Astrocyte (in vitro differentiated cells and primary cell): ENCODE measurements around the gene PKM. TPM values are rescaled to one million over a fixed set of nuclear protein-coding genes. Genes with fewer than 3 reads are reported as not detected.

Experiments used
- DNase-seq: peaks from one replicate; pipeline ENCODE4 v3.0.0-alpha.2; 2010; ENCODE audit warnings: low read depth
- FAIRE-seq: peaks from 2 replicates; lab custom pipeline; 2011; peaks lifted over from hg19 to GRCh38; lab: Jason Lieb, UNC
- H2AFZ ChIP-seq: 2 replicates; pipeline ENCODE4 v1.6.0; 2012; ENCODE audit warnings: low read depth, low read length, inconsistent platforms
- H3K27ac ChIP-seq: 2 replicates; pipeline ENCODE4 v1.5.1; 2011; ENCODE audit warnings: low read depth, low read length, inconsistent platforms
- H3K27me3 ChIP-seq: 2 replicates; pipeline ENCODE4 v1.6.0; 2011; ENCODE audit warnings: low read length, inconsistent platforms; ENCODE audit not compliant: insufficient read depth
- H3K36me3 ChIP-seq: 2 replicates; pipeline ENCODE4 v1.5.1; 2011; ENCODE audit warnings: low read length, inconsistent platforms; ENCODE audit not compliant: insufficient read depth
- H3K4me1 ChIP-seq: 2 replicates; pipeline ENCODE4 v1.5.1; 2011; ENCODE audit warnings: low read length, inconsistent platforms; ENCODE audit not compliant: insufficient read depth
- H3K4me2 ChIP-seq: 2 replicates; pipeline ENCODE4 v1.6.0; 2012; ENCODE audit warnings: low read length, inconsistent platforms
- H3K4me3 ChIP-seq: 2 replicates; pipeline ENCODE4 v1.5.1; 2011; ENCODE audit warnings: low read depth, mild to moderate bottlenecking, low read length, inconsistent platforms; ENCODE audit not compliant: insufficient read depth
- H3K79me2 ChIP-seq: 2 replicates; pipeline ENCODE4 v1.6.0; 2012; ENCODE audit warnings: mild to moderate bottlenecking, low read length, inconsistent platforms; ENCODE audit not compliant: insufficient read depth
- H3K9ac ChIP-seq: 2 replicates; pipeline ENCODE4 v1.6.0; 2012; ENCODE audit warnings: mild to moderate bottlenecking, low read length, inconsistent platforms
- H3K9me3 ChIP-seq: 2 replicates; pipeline ENCODE4 v1.5.1; 2012; ENCODE audit warnings: low read depth, mild to moderate bottlenecking, low read length, inconsistent platforms; ENCODE audit not compliant: insufficient read depth
- H4K20me1 ChIP-seq: 2 replicates; pipeline ENCODE4 v1.6.0; 2012; ENCODE audit warnings: low read length, inconsistent platforms; ENCODE audit not compliant: insufficient read depth
- H3K27ac Mint-ChIP-seq: one replicate; pipeline ENCODE4 v1.8.0; 2021; ENCODE audit warnings: mild to moderate bottlenecking, mixed read lengths; ENCODE audit not compliant: unreplicated experiment
- H3K27me3 Mint-ChIP-seq: one replicate; pipeline ENCODE4 v1.8.0; 2021; ENCODE audit warnings: low read depth, mixed read lengths; ENCODE audit not compliant: unreplicated experiment
- H3K36me3 Mint-ChIP-seq: one replicate; pipeline ENCODE4 v1.8.0; 2021; ENCODE audit warnings: low read depth, mixed read lengths; ENCODE audit not compliant: unreplicated experiment
- H3K4me1 Mint-ChIP-seq: one replicate; pipeline ENCODE4 v1.8.0; 2021; ENCODE audit warnings: low read depth, mixed read lengths; ENCODE audit not compliant: unreplicated experiment
- H3K4me3 Mint-ChIP-seq: one replicate; pipeline ENCODE4 v1.8.0; 2021; ENCODE audit warnings: mild to moderate bottlenecking, moderate library complexity, mixed read lengths; ENCODE audit not compliant: unreplicated experiment
- H3K9me3 Mint-ChIP-seq: one replicate; pipeline ENCODE4 v1.8.0; 2021; ENCODE audit warnings: mild to moderate bottlenecking, mixed read lengths; ENCODE audit not compliant: unreplicated experiment
- CTCF ChIP-seq: IDR thresholded peaks from 2 replicates; pipeline ENCODE4 v1.5.1; 2011; ENCODE audit warnings: low read depth, mild to moderate bottlenecking, inconsistent platforms, low read length, moderate library complexity; ENCODE audit not compliant: insufficient read depth
- EZH2 ChIP-seq: IDR thresholded peaks from 2 replicates; pipeline ENCODE4 v1.6.1; 2012; ENCODE audit warnings: mild to moderate bottlenecking, low read length, inconsistent platforms; ENCODE audit not compliant: insufficient read depth
- total RNA-seq: library from RNA; stranded (reverse); gene quantifications from 2 replicates; pipeline ENCODE4 v1.2.1, GENCODE V29; 2021

Gene PKM
- total RNA-seq, 1 donor from 2014 or later: 2,288 TPM

- no peak overlapping the region for H3K4me2 ChIP-seq
- no peak overlapping the region for H3K27ac ChIP-seq
- Mint-ChIP-seq H3K9me3 (no peaks in the 10 kb centered on the region), H3K4me3 (no peak overlapping the region), H3K27me3 (peaks cover 26% of the 10 kb centered on the region), H3K4me1 (peaks cover 6% of the 10 kb centered on the region), H3K27ac (no peak overlapping the region), H3K36me3 (peaks cover 4% of the 10 kb centered on the region)
- FAIRE-seq: no peak
- no peak for DNase-seq
- peaks cover 11% of the 10 kb centered on the region for H3K4me1 ChIP-seq
- no peaks in the 10 kb centered on the region for H4K20me1 ChIP-seq
- TF ChIP-seq EZH2 (no peak), CTCF (no peak)
- no peak overlapping the region for H3K9ac ChIP-seq
- no peak overlapping the region for H2AFZ ChIP-seq
- no peak overlapping the region for H3K4me3 ChIP-seq
- H3K36me3 ChIP-seq: no peaks in the 10 kb centered on the region
- H3K9me3 ChIP-seq: no peaks in the 10 kb centered on the region
- peaks cover 2% of the 10 kb centered on the region for H3K27me3 ChIP-seq
- H3K79me2 ChIP-seq: no peaks in the 10 kb centered on the region
Observed at GRCh38 chr15:72170691-72171090, 60.3 kb downstream of the PKM start.

GRCh38 chr15:72169921-72170611, 60.9 kb downstream of the PKM start:
- no peak overlapping the region for H3K27ac ChIP-seq
- peaks cover 2% of the 10 kb centered on the region for H3K27me3 ChIP-seq
- peaks cover 11% of the 10 kb centered on the region for H3K4me1 ChIP-seq
- H3K27ac Mint-ChIP-seq: no peak overlapping the region
- no peaks in the 10 kb centered on the region for H3K9me3 ChIP-seq
- peaks cover 2% of the 10 kb centered on the region for H3K36me3 Mint-ChIP-seq
- no peaks in the 10 kb centered on the region for H3K79me2 ChIP-seq
- no peak overlapping the region for H3K4me2 ChIP-seq
- H3K4me3 Mint-ChIP-seq: no peak overlapping the region
- no peak for DNase-seq
- TF ChIP-seq EZH2: no peak
- no peak for TF ChIP-seq CTCF
- no peak overlapping the region for H3K9ac ChIP-seq
- FAIRE-seq: no peak
- no peak overlapping the region for H2AFZ ChIP-seq
- no peak overlapping the region for H3K4me3 ChIP-seq
- no peaks in the 10 kb centered on the region for H3K36me3 ChIP-seq
- H3K9me3 Mint-ChIP-seq: no peaks in the 10 kb centered on the region
- no peaks in the 10 kb centered on the region for H4K20me1 ChIP-seq
- H3K4me1 Mint-ChIP-seq: peaks cover 6% of the 10 kb centered on the region
- peaks cover 20% of the 10 kb centered on the region for H3K27me3 Mint-ChIP-seq

GRCh38 chr15:72169236-72169920, 61.6 kb downstream of the PKM start:
- Histone ChIP-seq H3K9me3 (no peaks in the 10 kb centered on the region), H3K79me2 (no peaks in the 10 kb centered on the region), H3K27ac (no peak overlapping the region), H3K27me3 (peaks cover 2% of the 10 kb centered on the region), H3K4me3 (no peak overlapping the region), H3K9ac (no peak overlapping the region), H3K36me3 (no peaks in the 10 kb centered on the region), H2AFZ (no peak overlapping the region), H4K20me1 (no peaks in the 10 kb centered on the region), H3K4me1 (peaks cover 11% of the 10 kb centered on the region), H3K4me2 (no peak overlapping the region)
- Mint-ChIP-seq H3K9me3 (no peaks in the 10 kb centered on the region), H3K4me3 (no peak overlapping the region), H3K27me3 (peaks cover 13% of the 10 kb centered on the region), H3K4me1 (peaks cover 6% of the 10 kb centered on the region), H3K27ac (no peak overlapping the region), H3K36me3 (peaks cover 2% of the 10 kb centered on the region)
- no peak for FAIRE-seq
- DNase-seq: no peak
- no peak for TF ChIP-seq EZH2
- TF ChIP-seq CTCF: no peak
